HG03135 (cell line): ENCODE results near the gene PRMT3.
A peak's percentile ranks its signal among the peaks of the same experiment; 100 is the strongest.
"Not testable (repeated sequence)": the region's sequence is repeated elsewhere in the genome, so short reads cannot be mapped to it uniquely, and the experiment has no call there.

ENCODE experiments used
- ATAC-seq: cut with Tn5 transposase; IDR thresholded peaks from one replicate; pipeline ENCODE4 v1.9.1; 2021; ENCODE audit warnings: mild to moderate bottlenecking, moderate library complexity; ENCODE audit not compliant: unreplicated experiment

PRMT3 gene

GRCh38 chr11:20387261-20388095, at the start of gene PRMT3:
TSS of gene PRMT3 (plus strand) at chr11:20387716. CDS start at chr11:20387747, 31 bp downstream.
- ATAC-seq = peak; percentile 84

GRCh38 chr11:20342347-20343141, 45.0 kb upstream of the PRMT3 start:
- ATAC-seq = no peak

- ATAC-seq = no peak
Measured at GRCh38 chr11:20351136-20351535, 36.4 kb upstream of the PRMT3 start.

GRCh38 chr11:20351751-20352262, 35.7 kb upstream of the PRMT3 start:
- ATAC-seq = no peak

- no peak for ATAC-seq
Measured at GRCh38 chr11:20353829-20354434, 33.6 kb upstream of the PRMT3 start.

GRCh38 chr11:20355221-20356219, 32.0 kb upstream of the PRMT3 start:
- peak; percentile 77 for ATAC-seq

- no peak for ATAC-seq
Measured at GRCh38 chr11:20357150-20357549, 30.4 kb upstream of the PRMT3 start.

- peak; percentile 31 for ATAC-seq
Measured at GRCh38 chr11:20360650-20361049, 26.9 kb upstream of the PRMT3 start.

- ATAC-seq = no peak
Measured at GRCh38 chr11:20362481-20362880, 25.0 kb upstream of the PRMT3 start.

- no peak for ATAC-seq
Measured at GRCh38 chr11:20363149-20363499, 24.4 kb upstream of the PRMT3 start.

GRCh38 chr11:20363500-20364340, 23.8 kb upstream of the PRMT3 start, which contains the start of gene HTATIP2:
TSS of gene HTATIP2 (plus strand) at chr11:20363714. CDS start at chr11:20364238, 524 bp downstream.
- ATAC-seq = peak; percentile 94

- no peak for ATAC-seq
Measured at GRCh38 chr11:20364341-20364792, 23.1 kb upstream of the PRMT3 start.

- not testable (repeated sequence) for ATAC-seq
Measured at GRCh38 chr11:20365465-20365864, 22.1 kb upstream of the PRMT3 start.

- ATAC-seq = no peak
Measured at GRCh38 chr11:20367313-20367948, 20.1 kb upstream of the PRMT3 start.

GRCh38 chr11:20368438-20368837, 19.1 kb upstream of the PRMT3 start:
- no peak for ATAC-seq

GRCh38 chr11:20369826-20370225, 17.7 kb upstream of the PRMT3 start:
- no peak for ATAC-seq

- ATAC-seq = no peak
Measured at GRCh38 chr11:20372081-20372626, 15.4 kb upstream of the PRMT3 start.

GRCh38 chr11:20373147-20373546, 14.4 kb upstream of the PRMT3 start:
- ATAC-seq = no peak
